Lung (tissue), 13 donors: ENCODE measurements around the gene HNF4A. TPM values are rescaled to one million over a fixed set of nuclear protein-coding genes. Genes with fewer than 3 reads are reported as not detected.

Experiments used
- ATAC-seq: fragments of 200-7000 bp; cut with Tn5 transposase; one replicate; pipeline ENCODE4 v1.9.1; 2020; ENCODE audit warnings: moderate number of reproducible peaks; ENCODE audit not compliant: insufficient read depth, low FRiP score
- DNase-seq, 3 donors: peaks; one replicate each; pipeline ENCODE4 v3.0.0-alpha.2; 2013 to 2017
- H3K27ac ChIP-seq, 2 donors: one replicate each; pipeline ENCODE4 v1.5.1; 2013; ENCODE audit warnings: mild to moderate bottlenecking in 2 of 2, moderate library complexity in 2 of 2, control low read depth in 1 of 2, inconsistent platforms in 1 of 2, low read depth in 1 of 2, low read length in 1 of 2
- H3K27me3 ChIP-seq, 3 donors: one replicate each; pipeline ENCODE4 v1.5.1; 2013; ENCODE audit warnings: low read length in 2 of 3; ENCODE audit not compliant: control insufficient read depth in 3 of 3, insufficient read depth in 3 of 3
- H3K36me3 ChIP-seq, 4 donors: one replicate each; pipeline ENCODE4 v1.5.1; 2013; ENCODE audit warnings: low read length in 4 of 4, mild to moderate bottlenecking in 1 of 4, moderate library complexity in 1 of 4; ENCODE audit not compliant: control insufficient read depth in 4 of 4, insufficient read depth in 4 of 4
- H3K4me1 ChIP-seq, 5 donors: one replicate each; pipeline ENCODE4 v1.5.1; 2013; ENCODE audit warnings: low read length in 5 of 5, mild to moderate bottlenecking in 2 of 5, moderate library complexity in 1 of 5; ENCODE audit not compliant: control insufficient read depth in 5 of 5, insufficient read depth in 5 of 5
- H3K4me3 ChIP-seq: one replicate; pipeline ENCODE4 v1.5.1; 2013; ENCODE audit warnings: mild to moderate bottlenecking, control low read depth, moderate library complexity
- H3K9ac ChIP-seq, 2 donors: one replicate each; pipeline ENCODE4 v1.5.1; 2013; ENCODE audit warnings: low read length in 2 of 2, control low read depth in 1 of 2; ENCODE audit not compliant: insufficient read depth in 1 of 2
- H3K9me3 ChIP-seq, 4 donors: one replicate each; pipeline ENCODE4 v1.5.1; 2013; ENCODE audit warnings: low read length in 3 of 4, mild to moderate bottlenecking in 1 of 4, moderate library complexity in 1 of 4; ENCODE audit not compliant: control insufficient read depth in 4 of 4, insufficient read depth in 3 of 4
- CTCF ChIP-seq: IDR thresholded peaks from 2 replicates; pipeline ENCODE4 v1.5.1; 2012; ENCODE audit warnings: mild to moderate bottlenecking; ENCODE audit errors: control extremely low read depth, extremely low read depth
- WGBS, 2 donors: extraction: QIAGEN DNeasy Blood & Tissue Kit; methylation state at CpG; one replicate each; pipeline ENCODE4 v1.1.7; 2013; 5-methylcytosine and 5-hydroxymethylcytosine counted together
- polyA plus RNA-seq, 2 donors: library from polyadenylated mRNA; stranded (reverse); fragments of 200-250 nt; gene quantifications; one replicate each; pipeline ENCODE4 v1.2.1, GENCODE V29; 2013
- small RNA-seq: library from RNA; depleted of rRNA; stranded (forward); fragments of <200 nt; gene quantifications from one replicate; pipeline ENCODE3, GENCODE V24; 2014; ENCODE audit warnings: low replicate concordance
- total RNA-seq, 2 donors: library from RNA; depleted of rRNA in 1 of 2; stranded (reverse); fragments of >200 nt in 1 of 2; gene quantifications; one replicate each; pipeline ENCODE4 v1.2.1, GENCODE V29; 2014 to 2021
- donor health status: control.
- donor health status: control.
- donor health status: Bipolar disorder and iron deficiency.
- donor health status: healthy.
- donor health status: DM: yes; HTN: yes; CAD: no.

Gene HNF4A
- total and polyA plus RNA-seq, 4 donors, result 0.14 to 1.3 (median 0.41) TPM

- Histone ChIP-seq H3K4me3 (no peak overlapping the region), H3K4me1 (peaks cover 0 to 1% (median 0%) of the 10 kb centered on the region in 5 donors), H3K9me3 (no peaks in the 10 kb centered on the region), H3K27ac (no peak overlapping the region), H3K9ac (no peak overlapping the region), H3K27me3 (no peaks in the 10 kb centered on the region), H3K36me3 (peaks cover 15 to 25% (median 19%) of the 10 kb centered on the region in 4 donors)
- WGBS, 2 donors, result 86 to 93% methylated on average over 5 of the region's 5 CpGs
- no peak for TF ChIP-seq CTCF
- no peak for ATAC-seq
- no peak for DNase-seq
Observed at GRCh38 chr20:44483112-44483511, 127.6 kb downstream of the HNF4A start.

Small RNA genes within 50 kb of the gene (small RNA-seq; reads per million reads assigned to genes)
- gene MIR3646 (not detected), gene RF00019 (not detected), gene RPL37AP1 (0.79 reads per million, percentile 76 among the genes with 10 or more reads in this experiment)

Other genes starting within 250 kb of the HNF4A start
- gene JPH2, start 168.5 kb upstream of the HNF4A start, total RNA-seq, result 1 to 10 TPM; 2.8 to 9.2 TPM
- gene JPH2, start 168.5 kb upstream of the HNF4A start, polyA plus RNA-seq, result 1 to 10 TPM; 2.5 to 2.6 TPM
- gene OSER1, start 144.9 kb upstream of the HNF4A start, total RNA-seq, result 10 to 100 TPM; 25.3 to 30.1 TPM
- 10 to 100 TPM; 22.6 to 32.9 TPM for gene OSER1, start 144.9 kb upstream of the HNF4A start, polyA plus RNA-seq
- not detected for gene GDAP1L1, start 108.4 kb upstream of the HNF4A start, total RNA-seq
- gene GDAP1L1, start 108.4 kb upstream of the HNF4A start, polyA plus RNA-seq, result under 1 TPM; 0.02 to 0.10 TPM
- gene FITM2, start 44.5 kb upstream of the HNF4A start, total RNA-seq, result 10 to 100 TPM; 10.8 to 19.7 TPM
- gene FITM2, start 44.5 kb upstream of the HNF4A start, polyA plus RNA-seq, result 1 to 10 TPM; 2.7 to 5.1 TPM
- not detected for gene R3HDML, start 18.7 kb upstream of the HNF4A start, total RNA-seq
- gene R3HDML, start 18.7 kb upstream of the HNF4A start, polyA plus RNA-seq, result not detected
- 10 to 100 TPM in 1 of 2 donors, 1 to 10 TPM in 1; 7.0 to 13.8 TPM for gene TTPAL, start 120.2 kb downstream of the HNF4A start, total RNA-seq
- gene TTPAL, start 120.2 kb downstream of the HNF4A start, polyA plus RNA-seq, result 1 to 10 TPM; 3.2 to 5.4 TPM
- 10 to 100 TPM; 76.5 to 83.9 TPM for gene SERINC3, start 166.4 kb downstream of the HNF4A start, total RNA-seq
- 10 to 100 TPM; 36.7 to 76.1 TPM for gene SERINC3, start 166.4 kb downstream of the HNF4A start, polyA plus RNA-seq
- gene PKIG, start 226.9 kb downstream of the HNF4A start, total RNA-seq, result 10 to 100 TPM; 45.7 to 62.7 TPM
- 10 to 100 TPM; 63.2 to 67.8 TPM for gene PKIG, start 226.9 kb downstream of the HNF4A start, polyA plus RNA-seq